Keratinocyte (primary cell): Measurements from ENCODE around the gene ADCYAP1R1. TPM values are rescaled to one million over a fixed set of nuclear protein-coding genes. Genes with fewer than 3 reads are reported as not detected.

Experiments
- DNase-seq: peaks from one replicate; pipeline ENCODE4 v3.0.0-alpha.2; 2011; ENCODE audit warnings: low read depth, missing footprints, low spot score
- FAIRE-seq: peaks from 2 replicates; lab custom pipeline; 2011; peaks lifted over from hg19 to GRCh38; lab: Jason Lieb, UNC
- H2AFZ ChIP-seq: 2 replicates; pipeline ENCODE4 v1.6.0; 2012; ENCODE audit warnings: low read length, control low read depth, inconsistent platforms; ENCODE audit not compliant: control insufficient read depth
- H3K27ac ChIP-seq: 2 replicates; pipeline ENCODE4 v1.5.1; 2011; ENCODE audit warnings: low read length; ENCODE audit not compliant: control insufficient read depth, insufficient read depth
- H3K27me3 ChIP-seq: 3 replicates; pipeline ENCODE4 v1.6.0; 2011; ENCODE audit warnings: low read length; ENCODE audit not compliant: control insufficient read depth, insufficient read depth; ENCODE audit errors: extremely low read depth
- H3K36me3 ChIP-seq, 2 experiments: 2 replicates in 1 of 2; 3 replicates in 1 of 2; pipeline ENCODE4 v1.5.1; 2011; ENCODE audit warnings: low read length in 2 of 2, mild to moderate bottlenecking in 1 of 2; ENCODE audit not compliant: control insufficient read depth in 2 of 2, insufficient read depth in 2 of 2; ENCODE audit errors: extremely low read depth in 1 of 2
- H3K4me1 ChIP-seq: 3 replicates; pipeline ENCODE4 v1.5.1; 2011; ENCODE audit warnings: low read length; ENCODE audit not compliant: control insufficient read depth, insufficient read depth; ENCODE audit errors: extremely low read depth
- H3K4me2 ChIP-seq: 3 replicates; pipeline ENCODE4 v1.6.0; 2011; ENCODE audit warnings: low read depth, low read length; ENCODE audit not compliant: control insufficient read depth, insufficient read depth; ENCODE audit errors: extremely low read depth
- H3K4me3 ChIP-seq, 3 experiments: fragments of 200-600 bp in 1 of 3; sonication (generic) in 1 of 3; 2 replicates in 2 of 3; 3 replicates in 1 of 3; pipeline ENCODE4 v1.5.1; 2011 to 2016; ENCODE audit warnings: low read length in 3 of 3, mild to moderate bottlenecking in 3 of 3, control low read depth in 2 of 3, inconsistent platforms in 1 of 3, low read depth in 1 of 3, mixed read lengths in 1 of 3, mixed run types in 1 of 3, moderate library complexity in 1 of 3; ENCODE audit not compliant: control insufficient read depth in 2 of 3, insufficient read depth in 2 of 3; ENCODE audit errors: extremely low read depth in 1 of 3
- H3K79me2 ChIP-seq: 2 replicates; pipeline ENCODE4 v1.6.0; 2012; ENCODE audit warnings: low read length; ENCODE audit not compliant: control insufficient read depth, insufficient read depth
- H3K9ac ChIP-seq: 3 replicates; pipeline ENCODE4 v1.6.0; 2011; ENCODE audit warnings: low read length; ENCODE audit not compliant: control insufficient read depth, insufficient read depth; ENCODE audit errors: extremely low read depth
- H3K9me1 ChIP-seq: 3 replicates; pipeline ENCODE4 v1.6.0; 2011; ENCODE audit warnings: low read length; ENCODE audit not compliant: control insufficient read depth, insufficient read depth; ENCODE audit errors: extremely low read depth
- H3K9me3 ChIP-seq: 2 replicates; pipeline ENCODE4 v1.5.1; 2012; ENCODE audit warnings: low read depth, low read length; ENCODE audit not compliant: control insufficient read depth
- H4K20me1 ChIP-seq: 3 replicates; pipeline ENCODE4 v1.6.0; 2011; ENCODE audit warnings: low read length; ENCODE audit not compliant: control insufficient read depth, insufficient read depth; ENCODE audit errors: extremely low read depth
- CTCF ChIP-seq, 3 experiments: IDR thresholded peaks in 1 of 3; conservative IDR thresholded peaks in 1 of 3; optimal IDR thresholded peaks in 1 of 3; 2 replicates in 2 of 3; 3 replicates in 1 of 3; pipeline versions ENCODE3 to v1.5.1; 2011; ENCODE audit warnings: low read length in 3 of 3, mild to moderate bottlenecking in 3 of 3, moderate library complexity in 2 of 3, control low read depth in 1 of 3, inconsistent platforms in 1 of 3; ENCODE audit not compliant: insufficient read depth in 2 of 3; ENCODE audit errors: extremely low read depth in 1 of 3
- EZH2 ChIP-seq: IDR thresholded peaks from one replicate; pipeline ENCODE4 v1.6.1; 2012; ENCODE audit warnings: inconsistent platforms, mild to moderate bottlenecking, low read length, moderate library complexity
- dilution Hi-C: fragments of 300-500 bp; cut with MboI; formaldehyde crosslinking; loops from one replicate; pipeline ENCODE4 v1.7.0; 2020; ENCODE audit warnings: low sequenced_read_pairs; ENCODE audit not compliant: extremely low pct_ligation_motif_present
- polyA plus RNA-seq, 5 experiments: library from polyadenylated mRNA; depleted of rRNA in 3 of 5; stranded (reverse) in 3 of 5; stranded (forward) in 1 of 5; unstranded in 1 of 5; fragments of >200 nt; gene quantifications; 1 replicate in 1 of 5; 2 replicates in 3 of 5; 3 replicates in 1 of 5; pipeline versions ENCODE4 v1.2.1 to v1.2.3, GENCODE V29; 2011 to 2012; ENCODE audit warnings: missing spikeins in 2 of 5, low read depth in 1 of 5, low replicate concordance in 1 of 5

The ADCYAP1R1 gene
- polyA plus RNA-seq, 1 donor (not counting 4 experiments of a cell fraction or from before 2014, with no cell fraction given), result not detected

GRCh38 chr7:31036924-31037323, 15.2 kb upstream of the ADCYAP1R1 start:
- H3K27ac ChIP-seq, result no peak overlapping the region
- no peaks in the 10 kb centered on the region for H3K79me2 ChIP-seq
- TF ChIP-seq CTCF (optimal IDR thresholded peaks at IDR 0.05 in 1 of 3, IDR thresholded peaks at IDR 0.05 in 1 of 3, conservative IDR thresholded peaks at IDR 0.05 in 1 of 3; ENCODE audit: extremely low read depth in 1 of 3, insufficient read depth in 2 of 3, low read length in 3 of 3) (no peak), EZH2 (no peak)
- no peaks in the 10 kb centered on the region for H3K36me3 ChIP-seq
- H2AFZ ChIP-seq, result no peak overlapping the region
- no peaks in the 10 kb centered on the region for H3K9me1 ChIP-seq
- no peak overlapping the region for H3K9ac ChIP-seq
- dilution Hi-C loops, result no loop called here
- FAIRE-seq (no peak), DNase-seq (no peak)
- H4K20me1 ChIP-seq, result no peaks in the 10 kb centered on the region
- no peak overlapping the region for H3K4me2 ChIP-seq
- no peak overlapping the region for H3K4me3 ChIP-seq
- no peaks in the 10 kb centered on the region for H3K9me3 ChIP-seq
- peaks cover 10% of the 10 kb centered on the region for H3K27me3 ChIP-seq
- H3K4me1 ChIP-seq, result no peaks in the 10 kb centered on the region

- Histone ChIP-seq H3K4me3 (no peak overlapping the region), H3K9me1 (no peaks in the 10 kb centered on the region), H2AFZ (no peak overlapping the region), H3K27ac (no peak overlapping the region), H4K20me1 (no peaks in the 10 kb centered on the region), H3K9me3 (no peaks in the 10 kb centered on the region), H3K79me2 (no peaks in the 10 kb centered on the region), H3K4me2 (no peak overlapping the region), H3K27me3 (peaks cover 26% of the 10 kb centered on the region), H3K4me1 (no peaks in the 10 kb centered on the region), H3K36me3 (no peaks in the 10 kb centered on the region), H3K9ac (no peak overlapping the region)
- TF ChIP-seq CTCF (optimal IDR thresholded peaks at IDR 0.05 in 1 of 3, IDR thresholded peaks at IDR 0.05 in 1 of 3, conservative IDR thresholded peaks at IDR 0.05 in 1 of 3; ENCODE audit: extremely low read depth in 1 of 3, insufficient read depth in 2 of 3, low read length in 3 of 3) (no peak), EZH2 (no peak)
- DNase-seq (no peak), FAIRE-seq (no peak)
- dilution Hi-C loops, result no loop called here
Measured at GRCh38 chr7:31043051-31043471, 9.0 kb upstream of the ADCYAP1R1 start.
